HL-60/S4 (cell line): ENCODE measurements around the gene LIMS1.
"Not testable (repeated sequence)": the region's sequence is repeated elsewhere in the genome, so short reads cannot be mapped to it uniquely, and the experiment has no call there.

ENCODE experiments used
- in situ Hi-C: fragments of 300-500 bp; cut with MboI; formaldehyde crosslinking; loops from 2 replicates; pipeline ENCODE4 v1.14.3; 2022; ENCODE audit warnings: low sequenced_read_pairs

The LIMS1 gene

GRCh38 chr2:108548208-108549003, 14.1 kb downstream of the LIMS1 start:
- in situ Hi-C loops = no loop called here

GRCh38 chr2:108552566-108552965, 18.3 kb downstream of the LIMS1 start:
- in situ Hi-C loops = no loop called here

GRCh38 chr2:108553209-108553919, 19.1 kb downstream of the LIMS1 start:
- in situ Hi-C loops = no loop called here

- in situ Hi-C loops = no loop called here
Measured at GRCh38 chr2:108554528-108554927, 20.3 kb downstream of the LIMS1 start.

- in situ Hi-C loops = no loop called here
Measured at GRCh38 chr2:108555572-108555971, 21.3 kb downstream of the LIMS1 start.

GRCh38 chr2:108556581-108556980, 22.3 kb downstream of the LIMS1 start:
- in situ Hi-C loops = not testable (repeated sequence)

- in situ Hi-C loops = no loop called here
Measured at GRCh38 chr2:108560241-108560811, 26.1 kb downstream of the LIMS1 start.

GRCh38 chr2:108560895-108561530, 26.7 kb downstream of the LIMS1 start:
- in situ Hi-C loops = no loop called here

GRCh38 chr2:108562274-108562673, 28.0 kb downstream of the LIMS1 start:
- in situ Hi-C loops = no loop called here

GRCh38 chr2:108564510-108564909, 30.2 kb downstream of the LIMS1 start:
- in situ Hi-C loops = no loop called here

- in situ Hi-C loops = no loop called here
Measured at GRCh38 chr2:108565778-108566375, 31.6 kb downstream of the LIMS1 start.

GRCh38 chr2:108570416-108570815, 36.1 kb downstream of the LIMS1 start:
- in situ Hi-C loops = no loop called here

- in situ Hi-C loops = no loop called here
Measured at GRCh38 chr2:108571286-108571685, 37.0 kb downstream of the LIMS1 start.

GRCh38 chr2:108573061-108573460, 38.8 kb downstream of the LIMS1 start:
- in situ Hi-C loops = no loop called here

- in situ Hi-C loops = no loop called here
Measured at GRCh38 chr2:108574332-108574731, 40.1 kb downstream of the LIMS1 start.

GRCh38 chr2:108575132-108575966, 41.1 kb downstream of the LIMS1 start:
- in situ Hi-C loops = loop anchor here (25.0 kb wide), 1 partner anchor 638 kb away; no protein-coding TSS in a partner anchor

- in situ Hi-C loops = loop anchor here (25.0 kb wide), 1 partner anchor 640 kb away; no protein-coding TSS in a partner anchor
Measured at GRCh38 chr2:108577099-108577498, 42.8 kb downstream of the LIMS1 start.

GRCh38 chr2:108579623-108580022, 45.4 kb downstream of the LIMS1 start:
- in situ Hi-C loops = loop anchor here (25.0 kb wide), 1 partner anchor 642 kb away; no protein-coding TSS in a partner anchor

- in situ Hi-C loops = loop anchor here (25.0 kb wide), 1 partner anchor 643 kb away; no protein-coding TSS in a partner anchor
Measured at GRCh38 chr2:108580050-108580449, 45.8 kb downstream of the LIMS1 start.
